Type B pancreatic cell (in vitro differentiated cells): Measurements from ENCODE around the gene EXOG. TPM values are rescaled to one million over a fixed set of nuclear protein-coding genes. Genes with fewer than 3 reads are reported as not detected.

Source experiments
- DNase-seq: peaks from one replicate; pipeline ENCODE4 v3.0.0; 2021; ENCODE audit warnings: mixed read lengths; ENCODE audit not compliant: unreplicated experiment; ENCODE audit errors: extremely low spot score
- H3K27ac Mint-ChIP-seq: 2 replicates; pipeline ENCODE4 v1.8.0; 2021; ENCODE audit warnings: mild to moderate bottlenecking, mixed read lengths
- H3K27me3 Mint-ChIP-seq: 2 replicates; pipeline ENCODE4 v1.8.0; 2021; ENCODE audit warnings: mixed read lengths
- H3K36me3 Mint-ChIP-seq: 2 replicates; pipeline ENCODE4 v1.8.0; 2021; ENCODE audit warnings: mixed read lengths
- H3K4me1 Mint-ChIP-seq: one replicate; pipeline ENCODE4 v1.8.0; 2021; ENCODE audit warnings: mixed read lengths; ENCODE audit not compliant: unreplicated experiment
- H3K4me3 Mint-ChIP-seq: 2 replicates; pipeline ENCODE4 v1.8.0; 2021; ENCODE audit warnings: mild to moderate bottlenecking, mixed read lengths
- H3K9me3 Mint-ChIP-seq: 2 replicates; pipeline ENCODE4 v1.8.0; 2021; ENCODE audit warnings: mixed read lengths
- total RNA-seq: library from RNA; stranded (reverse); gene quantifications from 2 replicates; pipeline ENCODE4 v1.2.1, GENCODE V29; 2021; ENCODE audit warnings: low replicate concordance
- TF ChIP-seq, protein P1 (sequence below): fragments of 200-600 bp; sonication (generic); conservative IDR thresholded peaks from 2 replicates; pipeline ENCODE4 v1.5.0; 2021; ENCODE audit warnings: antibody characterized with exemption, mild to moderate bottlenecking

The EXOG gene
- total RNA-seq, 1 donor from 2014 or later, result 16.8 TPM

- DNase-seq, result peak; percentile 50
- H3K27me3 Mint-ChIP-seq, result no peaks in the 10 kb centered on the region
- TF ChIP-seq, protein P1, sequence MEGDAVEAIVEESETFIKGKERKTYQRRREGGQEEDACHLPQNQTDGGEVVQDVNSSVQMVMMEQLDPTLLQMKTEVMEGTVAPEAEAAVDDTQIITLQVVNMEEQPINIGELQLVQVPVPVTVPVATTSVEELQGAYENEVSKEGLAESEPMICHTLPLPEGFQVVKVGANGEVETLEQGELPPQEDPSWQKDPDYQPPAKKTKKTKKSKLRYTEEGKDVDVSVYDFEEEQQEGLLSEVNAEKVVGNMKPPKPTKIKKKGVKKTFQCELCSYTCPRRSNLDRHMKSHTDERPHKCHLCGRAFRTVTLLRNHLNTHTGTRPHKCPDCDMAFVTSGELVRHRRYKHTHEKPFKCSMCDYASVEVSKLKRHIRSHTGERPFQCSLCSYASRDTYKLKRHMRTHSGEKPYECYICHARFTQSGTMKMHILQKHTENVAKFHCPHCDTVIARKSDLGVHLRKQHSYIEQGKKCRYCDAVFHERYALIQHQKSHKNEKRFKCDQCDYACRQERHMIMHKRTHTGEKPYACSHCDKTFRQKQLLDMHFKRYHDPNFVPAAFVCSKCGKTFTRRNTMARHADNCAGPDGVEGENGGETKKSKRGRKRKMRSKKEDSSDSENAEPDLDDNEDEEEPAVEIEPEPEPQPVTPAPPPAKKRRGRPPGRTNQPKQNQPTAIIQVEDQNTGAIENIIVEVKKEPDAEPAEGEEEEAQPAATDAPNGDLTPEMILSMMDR, result no peak
- no peaks in the 10 kb centered on the region for H3K9me3 Mint-ChIP-seq
- no peaks in the 10 kb centered on the region for H3K36me3 Mint-ChIP-seq
- H3K4me1 Mint-ChIP-seq, result no peaks in the 10 kb centered on the region
- no peak overlapping the region for H3K27ac Mint-ChIP-seq
- no peak overlapping the region for H3K4me3 Mint-ChIP-seq
These were observed 79.2 kb downstream of the EXOG start for GRCh38 chr3:38575279-38575843.

Other genes starting within 250 kb of the EXOG start
- 0.60 and 0.79 TPM in 2 replicates for gene SLC22A13, start 230.5 kb upstream of the EXOG start, total RNA-seq
- gene SLC22A14, start 214.0 kb upstream of the EXOG start, total RNA-seq, result 0.29 TPM in 1 of 2 replicates, not detected in the other
- gene XYLB, start 149.6 kb upstream of the EXOG start, total RNA-seq, result 7.3 and 10.2 TPM in 2 replicates
- gene ACVR2B, start 42.5 kb upstream of the EXOG start, total RNA-seq, result 27.1 and 42.8 TPM in 2 replicates
- gene SCN5A, start 153.3 kb downstream of the EXOG start, total RNA-seq, result 0.38 and 3.5 TPM in 2 replicates